Myocyte (in vitro differentiated cells): ENCODE measurements around the gene MFNG. TPM values are rescaled to one million over a fixed set of nuclear protein-coding genes. Genes with fewer than 3 reads are reported as not detected.

Source experiments
- DNase-seq: peaks from one replicate; pipeline ENCODE4 v3.0.0-alpha.2; 2012; ENCODE audit warnings: low read depth
- total RNA-seq: library from RNA; depleted of rRNA; stranded (reverse); fragments of >200 nt; gene quantifications from 2 replicates; pipeline ENCODE4 v1.2.3, GENCODE V29; 2014

Gene MFNG
- total RNA-seq, 1 donor from 2014 or later, result 0.51 TPM

DNA sequence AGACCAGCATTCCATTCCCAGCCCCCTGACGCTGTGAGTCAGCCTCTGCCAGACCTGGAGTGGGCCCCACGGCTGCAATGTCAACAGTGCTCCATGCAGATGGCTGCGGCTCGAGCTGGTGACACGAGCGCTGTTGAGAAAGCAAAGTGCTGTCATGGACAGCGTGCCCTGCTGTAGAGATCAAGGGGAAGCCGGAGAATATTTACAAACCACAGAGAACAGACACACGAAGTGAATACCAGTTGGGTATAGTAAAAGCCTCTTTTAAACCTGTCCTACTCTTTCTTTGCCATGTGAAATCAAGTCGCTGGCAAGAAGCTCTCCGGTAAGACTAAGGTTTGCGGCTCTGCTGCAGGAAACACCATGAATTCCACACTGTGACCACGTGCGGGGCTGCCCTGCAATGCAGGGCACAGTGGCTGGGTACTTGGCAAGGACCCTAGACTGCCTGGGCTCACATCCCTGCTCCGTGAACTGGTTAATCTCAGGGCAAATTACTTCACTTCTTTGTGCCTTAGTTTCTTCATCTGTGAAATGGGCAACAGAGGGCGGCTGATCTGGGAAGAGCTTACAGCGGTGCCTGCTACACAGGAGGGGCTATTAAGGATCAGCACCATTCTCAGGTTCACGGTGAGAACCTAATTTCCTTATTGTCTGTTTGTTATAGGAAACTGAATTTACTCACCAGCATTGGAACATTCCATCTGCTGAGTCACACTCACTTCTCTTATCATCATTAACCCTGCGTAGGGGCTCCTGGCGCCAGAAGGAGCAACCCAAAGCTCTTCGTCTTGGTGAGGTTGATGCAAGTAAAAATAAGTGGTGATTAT is 31.1 kb downstream of the MFNG start:
- peak; percentile 61 for DNase-seq

DNA sequence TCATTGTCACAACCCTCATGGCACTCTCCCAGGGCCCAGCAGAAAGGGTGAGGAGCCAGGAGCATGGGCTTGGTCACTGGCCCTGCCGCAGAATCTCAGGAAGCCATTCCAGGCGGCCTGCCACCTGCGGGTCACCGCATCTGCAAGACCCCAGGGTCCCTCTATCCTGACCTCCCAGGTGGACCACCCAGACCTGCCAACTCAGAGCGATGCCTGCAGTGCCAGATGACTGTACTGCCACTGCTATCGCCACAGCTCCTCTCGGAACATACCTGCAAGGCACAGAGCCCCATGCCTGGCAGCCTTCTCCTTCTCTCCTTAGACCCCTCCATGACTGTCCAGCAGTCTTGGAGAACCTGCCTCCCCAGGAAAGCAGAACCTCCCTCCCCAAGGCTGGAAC is 32.5 kb downstream of the MFNG start:
- DNase-seq, result no peak

DNA sequence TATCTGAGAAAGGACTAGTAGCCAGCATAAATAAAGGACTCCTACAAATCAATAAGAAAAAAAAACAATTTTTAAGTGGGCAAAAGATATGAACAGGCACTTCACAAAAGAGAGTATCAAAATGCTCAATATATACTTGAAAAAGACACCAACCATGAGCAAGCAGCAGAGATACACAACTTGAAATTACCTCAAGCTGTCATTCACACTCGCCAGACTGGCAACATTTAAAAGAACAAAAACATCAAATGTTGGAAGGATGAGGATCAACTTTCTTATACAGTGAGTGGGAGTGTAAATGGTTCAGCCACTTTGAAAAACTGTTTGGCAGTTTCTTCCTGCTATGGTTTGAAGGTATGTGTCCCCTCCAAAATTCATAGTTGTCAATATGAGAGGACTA is 35.0 kb downstream of the MFNG start:
- no peak for DNase-seq

DNA sequence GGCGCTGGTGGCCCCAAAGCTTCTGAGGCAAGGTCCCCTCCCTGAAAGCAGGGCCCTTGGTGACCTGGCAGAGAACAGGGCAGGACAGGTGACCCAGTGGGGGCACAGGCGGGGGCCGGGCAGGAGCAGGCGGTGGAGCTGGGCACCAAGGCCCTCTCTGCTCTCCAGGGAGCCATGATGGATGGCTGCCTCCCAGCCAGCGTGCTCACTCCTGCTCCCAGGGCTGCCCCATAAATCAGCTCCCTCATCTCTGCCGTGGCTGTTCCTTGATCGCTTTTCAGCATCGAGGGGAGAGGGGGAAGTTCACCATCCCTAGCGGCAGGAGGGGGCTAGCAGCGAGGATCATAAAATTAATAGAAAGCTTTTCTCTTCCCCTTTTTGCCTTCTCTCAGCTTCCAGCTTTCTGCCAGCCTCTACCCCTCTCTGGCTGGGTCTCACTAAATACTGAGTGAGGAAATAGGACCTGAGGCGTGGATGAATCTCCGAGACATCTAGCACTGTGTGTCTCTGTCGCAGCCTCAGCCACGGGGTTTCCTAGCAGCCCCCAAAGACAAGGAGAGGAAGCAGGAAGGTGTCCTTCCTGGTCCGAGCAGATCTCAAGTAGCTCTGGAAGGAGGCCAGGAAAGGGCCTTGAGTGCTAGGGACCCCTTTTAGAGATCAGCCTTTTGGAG is 36.7 kb downstream of the MFNG start:
- no peak for DNase-seq

DNA sequence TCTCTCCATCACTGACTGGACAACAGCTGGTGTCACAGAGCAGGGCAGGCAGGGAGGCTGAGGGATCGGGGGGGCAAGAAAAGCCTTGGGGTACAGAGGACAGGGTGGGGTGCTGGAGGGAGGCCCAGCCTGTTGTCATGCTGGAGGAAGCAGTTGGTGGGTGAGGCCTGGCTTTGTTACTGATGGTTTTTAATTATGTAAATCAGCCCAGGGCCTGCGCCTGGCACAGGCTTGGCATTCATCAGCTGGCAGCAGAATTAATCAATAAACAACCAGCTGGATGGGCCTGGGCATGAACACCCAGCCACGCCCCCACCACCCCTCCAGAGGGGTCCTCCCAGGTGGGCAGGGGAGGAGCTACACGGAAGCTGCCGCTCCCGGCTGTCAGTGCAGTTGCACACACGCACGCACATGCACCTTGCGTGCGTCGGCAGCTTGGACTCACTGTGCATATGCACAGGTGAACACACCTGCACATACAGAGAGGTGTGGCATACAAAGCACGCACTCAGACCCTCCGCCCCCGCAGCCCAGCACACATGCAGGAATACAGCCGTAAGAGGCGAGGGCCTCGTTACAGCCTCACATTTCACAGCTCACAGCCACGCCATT is 37.6 kb downstream of the MFNG start:
- no peak for DNase-seq

DNA sequence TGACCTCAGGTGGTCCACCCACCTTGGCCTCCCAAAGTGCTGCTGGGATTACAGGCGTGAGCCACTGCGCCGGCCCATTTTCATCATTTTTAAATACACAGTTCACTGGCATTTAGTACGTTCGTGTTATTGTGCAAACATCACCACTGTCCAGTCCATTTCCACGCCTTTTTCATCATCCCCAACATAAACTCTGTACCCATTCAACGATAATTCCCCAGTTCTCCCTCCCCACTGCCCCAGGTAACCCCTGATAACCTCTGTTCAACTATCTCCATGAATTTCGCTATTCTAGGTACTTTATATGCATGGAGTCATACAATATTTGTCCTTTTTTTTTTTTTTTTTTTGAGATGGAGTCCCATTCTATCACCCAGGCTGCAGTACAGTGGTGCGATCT is 40.7 kb downstream of the MFNG start:
- DNase-seq, result no peak

DNA sequence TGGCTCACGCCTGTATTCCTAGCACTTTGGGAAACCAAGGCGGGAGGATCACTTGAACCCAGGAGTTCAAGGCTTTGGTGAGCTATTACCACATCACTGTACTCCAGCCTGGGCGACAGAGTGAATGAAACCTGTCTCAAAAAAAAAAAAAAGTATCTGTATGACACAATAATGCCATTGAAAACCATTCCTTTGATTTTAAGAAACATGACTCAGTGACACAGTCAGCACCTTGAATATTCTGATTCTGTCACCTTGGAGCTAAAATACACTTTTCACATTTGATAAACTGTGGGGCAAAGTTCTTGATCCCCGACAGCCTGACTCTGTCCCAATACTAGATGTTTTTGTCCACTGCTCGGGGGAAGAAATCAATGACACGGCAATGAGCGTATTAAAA is 42.2 kb downstream of the MFNG start:
- DNase-seq, result no peak

DNA sequence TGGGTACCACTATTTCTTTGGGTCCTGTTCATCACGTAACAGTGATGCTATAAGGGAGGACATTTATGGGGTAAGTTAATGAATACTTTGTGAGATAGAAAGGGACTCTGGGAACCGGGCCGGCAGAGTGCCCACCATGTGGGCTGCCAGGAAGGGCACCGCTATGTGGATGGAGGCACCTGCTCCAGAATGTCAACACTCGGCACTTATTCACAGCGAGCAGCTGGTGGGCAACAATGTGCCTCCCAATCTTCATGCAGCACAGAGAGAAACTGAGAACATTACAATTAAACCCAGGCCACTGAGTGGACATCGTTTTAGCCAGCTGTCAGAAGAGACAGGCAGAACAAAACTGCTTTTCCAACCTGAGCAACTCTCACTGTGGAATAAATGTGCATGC is 43.1 kb downstream of the MFNG start:
- peak; percentile 43 for DNase-seq

DNA sequence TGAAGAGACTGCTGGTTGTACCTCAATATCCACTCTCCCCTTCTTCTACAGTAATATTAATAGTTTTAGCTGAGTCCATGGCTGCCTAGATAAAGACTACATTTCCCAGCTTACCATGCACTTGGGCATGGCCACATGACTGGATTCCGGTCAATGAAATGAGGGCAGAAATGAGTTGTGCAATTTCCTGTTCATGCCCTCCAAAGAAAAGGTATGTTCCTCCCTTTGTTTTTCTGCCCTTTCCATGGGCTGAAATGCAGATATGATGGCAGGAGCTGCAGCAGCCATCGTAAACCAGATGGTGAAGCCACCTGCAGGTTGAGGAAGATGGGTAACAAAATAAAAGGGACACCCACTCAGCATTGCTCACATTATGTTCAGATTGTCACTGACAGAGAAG is 43.6 kb downstream of the MFNG start:
- no peak for DNase-seq

DNA sequence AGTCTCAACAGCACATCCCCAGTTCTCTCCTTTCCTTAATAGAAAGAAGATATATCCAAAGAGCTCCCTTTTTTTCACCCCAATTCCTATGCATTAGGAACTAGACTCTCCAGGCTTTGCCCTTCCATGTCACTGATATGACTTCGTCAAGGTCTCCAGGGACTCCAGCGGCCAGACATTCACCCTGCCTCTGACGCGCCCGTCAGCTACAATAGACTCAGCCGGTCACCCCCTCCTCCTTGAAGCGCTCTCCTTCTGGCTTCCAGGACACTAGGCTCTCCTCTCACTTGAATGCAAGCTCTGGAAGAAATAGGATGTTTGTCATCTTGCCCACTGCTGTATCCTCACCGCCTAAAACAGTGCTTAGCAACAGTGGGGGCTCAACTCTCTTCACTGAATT is 44.0 kb downstream of the MFNG start:
- no peak for DNase-seq

DNA sequence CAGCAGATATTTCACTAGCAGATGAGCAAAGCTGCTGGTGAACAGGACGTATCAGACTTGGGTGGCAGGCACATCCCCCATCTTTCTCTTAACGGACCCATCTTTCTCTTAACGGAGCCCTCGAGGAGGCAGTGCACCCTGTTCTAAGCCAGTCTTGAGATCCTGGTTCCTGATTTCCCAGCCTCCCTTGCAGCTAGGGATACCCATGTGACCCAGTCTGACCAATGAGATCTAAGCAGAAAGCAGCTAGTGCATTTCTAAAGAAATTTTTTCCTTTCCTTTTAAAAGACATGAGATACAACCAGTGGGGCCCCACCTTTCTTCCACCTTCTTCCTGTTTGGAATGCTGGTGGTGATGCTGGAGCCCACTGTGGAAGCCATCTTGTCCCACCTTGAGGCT is 45.3 kb downstream of the MFNG start:
- DNase-seq, result no peak

DNA sequence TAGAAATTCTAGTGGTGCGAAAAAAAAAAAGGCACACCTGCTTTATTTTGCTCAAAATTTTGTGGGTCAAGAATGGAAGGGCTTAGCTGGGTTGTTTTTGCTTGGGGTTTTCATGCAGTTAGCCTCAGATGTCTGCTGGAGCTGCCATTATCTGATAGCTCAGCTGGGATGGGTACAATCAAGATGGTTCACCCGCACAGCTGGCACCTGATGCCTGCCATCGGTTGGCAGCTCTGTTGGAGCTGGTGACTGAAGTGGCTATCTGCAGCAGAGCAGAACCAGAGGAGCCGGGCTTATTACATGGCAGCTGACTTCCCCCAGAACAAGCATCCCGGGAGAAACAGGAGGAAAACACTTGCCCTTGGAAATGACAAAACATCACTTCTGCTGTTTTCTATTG is 46.8 kb downstream of the MFNG start:
- DNase-seq, result no peak

DNA sequence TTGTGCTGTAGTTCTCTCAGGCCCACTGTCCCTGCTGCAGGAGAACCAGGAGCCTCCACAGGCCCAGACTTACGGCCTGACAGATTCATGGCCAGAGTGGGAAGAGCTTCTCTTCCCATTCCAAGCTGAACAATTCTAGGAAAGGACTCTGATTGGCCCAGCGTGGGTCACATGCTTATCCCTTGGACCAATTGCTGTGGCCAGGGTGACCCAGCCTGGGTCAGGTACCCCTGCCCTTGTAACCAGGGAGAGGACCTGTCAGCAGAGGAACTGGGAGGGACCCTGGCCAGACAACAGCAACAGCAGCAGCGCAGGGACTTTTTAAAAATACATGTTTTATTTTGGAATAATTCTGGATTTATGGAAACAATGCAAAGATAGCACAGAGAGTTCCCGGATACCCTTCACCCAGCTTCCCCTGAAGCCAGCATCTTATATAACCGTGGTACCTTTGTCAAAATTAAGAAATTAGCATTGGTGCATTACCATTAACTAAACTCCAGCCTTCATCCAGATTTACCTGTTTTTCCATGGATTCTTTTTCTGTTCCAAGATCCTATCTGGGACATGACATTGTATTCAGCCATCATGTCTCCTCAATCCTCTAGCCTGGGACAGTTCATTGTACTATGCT is 50.1 kb downstream of the MFNG start:
- no peak for DNase-seq

DNA sequence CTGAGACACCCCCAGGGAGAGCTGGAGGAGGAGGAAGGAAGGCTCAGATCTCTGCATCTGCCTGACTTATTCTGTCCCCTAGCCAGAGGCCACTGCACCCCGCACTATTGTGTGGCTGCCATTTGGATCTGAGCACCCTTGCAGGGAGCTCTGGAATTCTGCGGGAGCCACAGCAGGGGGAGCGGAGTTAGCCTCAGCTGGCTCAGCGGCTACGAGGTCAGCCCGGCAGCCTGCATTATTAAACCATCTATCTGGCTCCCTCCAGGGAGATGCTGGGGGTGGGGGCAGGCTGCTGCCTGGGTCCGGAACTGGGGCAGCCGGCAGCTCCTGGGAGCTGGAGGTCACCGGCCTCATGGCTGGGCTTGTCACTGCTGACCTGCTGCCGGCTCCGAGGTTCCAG is 52.4 kb downstream of the MFNG start:
- DNase-seq, result peak; percentile 46

DNA sequence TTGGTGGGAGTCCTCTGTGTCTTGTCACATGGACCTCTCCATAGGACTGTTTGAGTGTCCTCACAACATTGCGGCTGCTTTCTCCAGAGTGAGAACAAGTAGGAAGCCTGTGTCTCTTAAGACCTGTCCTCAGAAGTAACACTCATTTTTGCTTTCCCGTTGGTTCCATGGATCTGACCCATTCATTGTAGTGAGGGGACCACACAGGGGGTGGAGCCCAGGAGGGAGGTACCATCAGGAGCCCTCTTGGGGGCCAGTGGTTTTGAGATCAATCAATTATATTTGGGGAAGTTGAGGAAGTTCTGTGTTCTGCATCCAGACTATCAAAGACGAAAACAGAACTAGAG is 53.5 kb downstream of the MFNG start:
- DNase-seq, result no peak

DNA sequence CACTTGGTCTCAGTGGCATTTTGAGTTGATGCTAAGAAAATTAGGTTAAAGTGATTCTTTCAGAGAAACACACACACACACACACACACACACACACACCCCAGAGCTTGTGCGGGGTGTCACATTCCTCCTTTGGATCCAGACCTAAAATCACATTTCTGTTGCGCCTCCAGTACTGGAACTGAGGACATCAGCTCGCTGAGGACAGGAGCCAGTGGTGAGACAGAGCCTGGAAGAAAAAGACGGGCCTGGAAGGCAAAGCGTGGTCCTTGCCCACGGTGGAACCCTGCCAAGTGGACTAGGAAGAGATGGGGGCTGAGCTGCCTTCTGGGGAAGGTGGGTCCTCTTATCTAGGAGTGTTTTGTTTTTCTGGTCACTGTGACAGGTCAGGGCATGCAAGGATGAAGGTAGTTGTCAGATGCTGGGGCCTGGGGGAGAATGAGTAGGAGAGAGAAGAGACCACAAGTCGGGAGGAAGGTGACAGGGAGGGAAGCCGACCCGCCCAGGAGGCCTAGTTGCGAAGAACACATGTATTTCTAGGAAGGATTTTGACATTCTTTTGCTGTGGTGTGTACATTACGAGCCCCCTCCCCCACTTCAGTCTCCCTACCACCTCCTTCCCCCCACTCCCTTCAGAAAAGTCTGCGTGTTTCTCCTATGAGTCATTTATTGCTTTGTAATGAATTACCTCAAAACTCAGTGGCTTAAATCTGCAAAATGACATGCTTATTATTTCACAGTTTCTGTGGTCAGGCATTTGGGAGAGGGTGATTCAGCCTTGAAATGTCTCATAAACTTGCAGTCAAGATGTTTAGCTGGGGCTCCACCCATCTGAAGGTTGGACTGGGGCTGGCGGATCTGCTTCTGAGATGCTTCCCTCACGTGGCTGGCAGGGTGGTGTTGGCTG is 54.1 kb downstream of the MFNG start:
- DNase-seq, result peak; percentile 67

DNA sequence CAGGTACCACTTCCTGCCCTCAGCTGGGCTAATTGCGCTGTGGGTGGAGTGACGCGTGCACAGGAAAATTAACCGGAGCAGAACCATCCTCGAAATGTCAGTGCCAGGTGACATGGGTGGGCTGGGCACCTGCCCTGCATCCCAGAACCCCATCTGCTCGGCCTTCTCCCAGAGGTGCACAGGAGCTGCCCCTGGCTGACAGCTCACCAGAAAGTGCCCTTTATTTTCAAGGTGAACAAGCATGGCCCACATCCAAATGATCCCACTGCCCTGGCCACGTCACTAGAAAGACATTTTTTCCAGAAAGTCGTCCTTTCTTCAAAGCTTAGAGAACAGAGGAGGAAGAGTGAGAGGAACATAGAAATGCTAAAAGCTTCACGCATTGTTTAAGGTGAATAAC is 54.8 kb downstream of the MFNG start:
- no peak for DNase-seq

DNA sequence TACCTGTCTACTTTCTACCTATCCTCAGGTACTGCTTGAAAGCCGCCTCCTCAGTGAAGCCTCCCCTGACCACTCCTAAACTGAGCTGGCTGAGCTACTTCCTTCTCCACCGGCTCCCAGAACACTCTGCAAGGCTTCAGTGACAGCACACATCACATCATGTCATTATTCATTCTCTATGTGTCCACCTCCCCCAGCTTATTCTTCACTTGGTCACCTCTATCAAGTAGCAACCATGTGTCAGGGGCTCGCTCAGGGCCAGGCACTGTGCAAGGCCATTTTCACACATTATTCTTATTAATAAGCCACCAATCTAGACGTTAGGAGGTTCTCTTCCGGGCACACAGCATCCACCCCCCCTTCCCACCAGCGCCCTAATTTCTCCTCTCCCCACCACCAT is 55.2 kb downstream of the MFNG start:
- no peak for DNase-seq

DNA sequence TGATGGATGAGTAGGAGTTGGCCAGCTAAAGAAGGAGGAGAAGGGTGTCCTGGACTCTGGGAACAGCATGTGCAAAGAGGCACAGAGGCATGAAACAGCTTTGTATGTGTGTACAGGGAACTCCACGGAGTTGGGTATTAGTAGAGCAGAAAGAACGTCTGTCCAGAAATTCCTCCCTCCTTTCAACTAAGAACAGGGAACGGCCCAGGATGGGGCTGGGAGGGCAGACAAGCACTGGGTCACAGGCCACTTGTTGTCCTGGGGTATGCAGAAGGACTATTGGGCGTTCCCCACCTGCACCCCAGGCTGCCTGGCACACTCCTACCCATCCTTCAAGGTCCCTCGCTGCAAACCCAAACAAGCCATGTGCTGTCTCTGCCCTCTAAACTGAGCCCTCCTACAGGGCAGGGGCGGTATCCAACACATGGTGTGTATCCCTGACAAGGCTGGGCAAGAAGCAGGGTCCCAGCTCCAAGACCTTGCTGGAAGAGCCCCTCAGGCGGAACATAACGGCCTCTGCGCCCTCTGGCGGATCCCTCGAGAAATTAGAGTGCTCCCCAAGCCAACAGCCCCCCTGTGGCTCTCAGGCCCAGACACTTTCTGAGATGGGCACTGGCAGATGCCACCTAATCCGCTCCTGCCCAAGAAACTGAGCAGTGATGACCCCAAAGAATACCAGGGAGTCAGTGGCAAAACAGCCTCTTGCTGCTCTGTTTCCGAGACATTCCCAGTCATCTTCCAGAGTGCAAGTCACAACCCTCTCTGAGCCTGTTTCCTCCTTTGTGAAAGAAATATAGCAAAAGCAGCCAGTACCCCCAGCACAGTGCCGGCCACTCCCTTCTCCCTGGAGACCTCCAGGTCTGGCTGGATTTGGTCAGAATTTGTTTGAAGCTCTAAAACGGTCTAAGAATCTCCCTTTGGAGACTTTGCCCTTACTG is 57.3 kb downstream of the MFNG start:
- peak; percentile 69 for DNase-seq
